Measurements from ENCODE around the gene EXTL2. TPM values are rescaled to one million over a fixed set of nuclear protein-coding genes. Genes with fewer than 3 reads are reported as not detected.

Gene EXTL2
- total RNA-seq, 1 experiment from 2014 or later: 20.2 TPM

DNA sequence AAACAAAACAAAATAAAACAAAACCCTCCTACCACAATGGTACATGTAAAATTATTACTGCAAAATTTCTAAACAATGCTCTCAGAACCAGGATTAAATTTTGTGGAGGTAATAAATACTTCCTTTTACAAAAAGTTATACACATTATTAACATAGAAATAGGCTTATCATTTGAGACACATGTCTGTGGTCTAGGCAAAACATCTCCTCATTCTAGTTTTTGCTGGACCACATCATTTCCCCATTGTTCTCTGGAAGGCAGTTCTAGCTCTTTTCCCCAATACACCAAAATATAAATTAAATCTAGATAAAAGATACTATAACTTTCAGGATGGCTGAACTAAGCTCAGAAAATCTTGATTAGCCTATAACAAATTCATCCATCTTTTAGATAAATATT is 18.4 kb downstream of the EXTL2 start:
- Histone ChIP-seq H3F3A (ENCODE audit: insufficient read depth, low read depth) (no peaks in the 10 kb centered on the region), H2AFZ (no peak overlapping the region), H3K79me2 (ENCODE audit: low read depth) (no peaks in the 10 kb centered on the region), H3K4me3 (no peak overlapping the region), H4K20me1 (ENCODE audit: insufficient read depth) (no peaks in the 10 kb centered on the region), H3K27ac (no peak overlapping the region), H3K9me3 (ENCODE audit: insufficient read depth, low read depth) (no peaks in the 10 kb centered on the region), H3K27me3 (ENCODE audit: insufficient read depth, low read depth) (no peaks in the 10 kb centered on the region), H3K9me2 (ENCODE audit: insufficient read depth) (no peaks in the 10 kb centered on the region), H3K36me3 (ENCODE audit: low read depth) (0 out of 2 replicates have a peak, but pooled peaks cover 5% of the 10 kb centered on the region), H3K4me1 (replicated peaks; ENCODE audit: insufficient read depth) (no peaks in the 10 kb centered on the region), H3K4me2 (no peak overlapping the region)
- intact Hi-C loops (cut with micrococcal nuclease; ENCODE audit: unreplicated experiment): no loop called here
- no peak for DNase-seq
- CTCF ChIA-PET: no interaction called here
- no TSS peak for BruUV-seq (replicated peaks)
- POLR2A ChIA-PET (ENCODE audit: unreplicated experiment): no interaction called here
- TF ChIP-seq EZH2 (IDR thresholded peaks at IDR 0.05; ENCODE audit: low read depth) (no peak), CTCF (conservative IDR thresholded peaks at IDR 0.05) (no peak)

DNA sequence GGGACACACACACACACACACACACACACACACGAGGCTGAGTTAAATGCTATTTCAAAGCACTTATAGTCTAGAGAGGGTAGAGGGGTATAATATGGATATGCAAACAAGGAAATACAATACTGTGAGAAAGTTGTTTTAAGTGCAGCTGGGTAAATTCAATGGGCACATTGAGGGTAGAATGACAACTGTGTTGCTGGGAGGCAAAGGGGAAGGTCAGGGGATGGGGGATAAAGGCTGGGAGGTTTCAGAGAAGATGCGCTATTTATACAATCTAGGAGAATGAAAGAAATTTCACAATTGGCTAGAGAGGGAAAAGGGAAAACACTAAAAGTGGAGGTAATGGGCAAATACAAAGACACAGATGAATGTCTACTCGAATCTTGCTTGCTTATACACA is 19.4 kb downstream of the EXTL2 start:
- DNase-seq: no peak
- no TSS peak for BruUV-seq (replicated peaks)
- POLR2A ChIA-PET (ENCODE audit: unreplicated experiment): no interaction called here
- Histone ChIP-seq H2AFZ (no peak overlapping the region), H3K9me2 (ENCODE audit: insufficient read depth) (no peaks in the 10 kb centered on the region), H3K79me2 (ENCODE audit: low read depth) (no peaks in the 10 kb centered on the region), H3K27ac (no peak overlapping the region), H3K9me3 (ENCODE audit: insufficient read depth, low read depth) (no peaks in the 10 kb centered on the region), H3K4me3 (no peak overlapping the region), H3K36me3 (ENCODE audit: low read depth) (0 out of 2 replicates have a peak, but pooled peaks cover 5% of the 10 kb centered on the region), H3K27me3 (ENCODE audit: insufficient read depth, low read depth) (no peaks in the 10 kb centered on the region), H3F3A (ENCODE audit: insufficient read depth, low read depth) (no peaks in the 10 kb centered on the region), H3K4me2 (no peak overlapping the region), H3K4me1 (replicated peaks; ENCODE audit: insufficient read depth) (no peaks in the 10 kb centered on the region), H4K20me1 (ENCODE audit: insufficient read depth) (no peaks in the 10 kb centered on the region)
- intact Hi-C loops (cut with micrococcal nuclease; ENCODE audit: unreplicated experiment): no loop called here
- CTCF ChIA-PET: no interaction called here
- no peak for TF ChIP-seq CTCF (conservative IDR thresholded peaks at IDR 0.05)
- no peak for TF ChIP-seq EZH2 (IDR thresholded peaks at IDR 0.05; ENCODE audit: low read depth)

DNA sequence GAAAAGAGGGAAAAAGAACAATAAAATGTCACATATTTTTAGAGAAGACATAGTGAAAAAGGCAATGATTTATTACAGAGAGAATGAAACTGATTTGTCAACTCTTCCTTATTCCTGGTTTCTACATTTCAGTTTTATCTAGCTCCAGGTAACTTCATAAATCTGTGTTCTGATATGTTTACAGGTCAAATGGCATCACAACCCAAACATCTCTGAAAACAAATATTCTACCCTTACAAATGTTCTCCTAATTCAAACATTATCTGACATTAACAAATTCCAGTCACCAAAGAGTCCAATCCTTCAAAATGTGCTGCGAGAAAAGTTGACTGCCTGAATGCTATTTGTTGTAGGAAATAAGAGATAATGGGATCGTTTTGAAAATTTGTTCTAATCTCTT is 20.2 kb downstream of the EXTL2 start:
- no peak overlapping the region for H3K4me2 ChIP-seq
- H3K79me2 ChIP-seq (ENCODE audit: low read depth): no peaks in the 10 kb centered on the region
- no peak overlapping the region for H3K4me3 ChIP-seq
- ChIA-PET CTCF (no interaction called here), POLR2A (ENCODE audit: unreplicated experiment) (no interaction called here)
- H3K27me3 ChIP-seq (ENCODE audit: insufficient read depth, low read depth): no peaks in the 10 kb centered on the region
- no peak overlapping the region for H3K27ac ChIP-seq
- no peak for DNase-seq
- H3K36me3 ChIP-seq (ENCODE audit: low read depth): 0 out of 2 replicates have a peak, but pooled peaks cover 5% of the 10 kb centered on the region
- no peaks in the 10 kb centered on the region for H3K9me2 ChIP-seq (ENCODE audit: insufficient read depth)
- H3K9me3 ChIP-seq (ENCODE audit: insufficient read depth, low read depth): no peaks in the 10 kb centered on the region
- TF ChIP-seq CTCF (conservative IDR thresholded peaks at IDR 0.05): no peak
- TF ChIP-seq EZH2 (IDR thresholded peaks at IDR 0.05; ENCODE audit: low read depth): no peak
- intact Hi-C loops (cut with micrococcal nuclease; ENCODE audit: unreplicated experiment): no loop called here
- H4K20me1 ChIP-seq (ENCODE audit: insufficient read depth): no peaks in the 10 kb centered on the region
- H3K4me1 ChIP-seq (replicated peaks; ENCODE audit: insufficient read depth): no peaks in the 10 kb centered on the region
- H2AFZ ChIP-seq: no peak overlapping the region
- H3F3A ChIP-seq (ENCODE audit: insufficient read depth, low read depth): no peaks in the 10 kb centered on the region
- BruUV-seq (replicated peaks): no TSS peak
